K562 (cell line): ENCODE results near the gene LDLRAD3.

Experiments used
- ARID4B ChIP-seq: sonication (generic); formaldehyde crosslinking; IDR thresholded peaks from 2 replicates; pipeline ENCODE4 v1.8.0; 2022; ENCODE audit warnings: mild to moderate bottlenecking, missing genetic modification reagents
- CHCHD3 ChIP-seq: fragments of 250-450 bp; sonication (Bioruptor Pico); IDR thresholded peaks from 2 replicates; pipeline ENCODE4 v2.1.2; 2022; ENCODE audit warnings: mild to moderate bottlenecking
- CTCF ChIP-seq, 3 experiments: IDR thresholded peaks in 2 of 3; conservative IDR thresholded peaks in 1 of 3; 2 replicates each; pipeline ENCODE4 v1.5.1; 2011 to 2012; ENCODE audit warnings: low read length in 3 of 3, mild to moderate bottlenecking in 3 of 3, control low read depth in 2 of 3, improper control_type of control experiment in 1 of 3, inconsistent platforms in 1 of 3, low read depth in 1 of 3, mixed read lengths in 1 of 3, moderate library complexity in 1 of 3; ENCODE audit not compliant: insufficient read depth in 2 of 3
- FOXK1 ChIP-seq: sonication (generic); formaldehyde crosslinking; IDR thresholded peaks from 2 replicates; pipeline ENCODE4 v1.8.0; 2022; ENCODE audit warnings: missing genetic modification reagents, mild to moderate bottlenecking, borderline replicate concordance
- GTF2F1 ChIP-seq: IDR thresholded peaks from 2 replicates; pipeline ENCODE4 v1.6.1; 2011; ENCODE audit warnings: low read depth, low read length, improper control_type of control experiment
- HMGXB4 ChIP-seq: sonication (generic); formaldehyde crosslinking; IDR thresholded peaks from 2 replicates; pipeline ENCODE4 v1.8.1; 2023; ENCODE audit warnings: mild to moderate bottlenecking, missing genetic modification reagents
- PCBP1 ChIP-seq: fragments of 200-400 bp; formaldehyde crosslinking; IDR thresholded peaks from 2 replicates; pipeline ENCODE4 v1.6.1; 2018; ENCODE audit warnings: mild to moderate bottlenecking, low read depth, low read length; ENCODE audit not compliant: poor library complexity, severe bottlenecking
- SP2 ChIP-seq: IDR thresholded peaks from 2 replicates; pipeline ENCODE4 v1.6.1; 2011; ENCODE audit warnings: mild to moderate bottlenecking, low read depth, low read length, moderate library complexity; ENCODE audit not compliant: poor library complexity, severe bottlenecking; ENCODE audit errors: extremely low read depth
- SREBF2 ChIP-seq: sonication (generic); formaldehyde crosslinking; IDR thresholded peaks from 2 replicates; pipeline ENCODE4 v1.4.0; 2020; ENCODE audit warnings: mild to moderate bottlenecking, missing genetic modification reagents
- ZBTB7A ChIP-seq: IDR thresholded peaks from 2 replicates; pipeline ENCODE4 v1.6.1; 2011; ENCODE audit warnings: low read depth, mild to moderate bottlenecking, low read length, moderate library complexity, borderline replicate concordance; ENCODE audit not compliant: control insufficient read depth
- ZBTB8A ChIP-seq: fragments of 450-650 bp; IDR thresholded peaks from 2 replicates; pipeline ENCODE4 v1.6.1; 2018; ENCODE audit warnings: mild to moderate bottlenecking, moderate library complexity; ENCODE audit not compliant: partially characterized antibody
- ZNF384 ChIP-seq: IDR thresholded peaks from 2 replicates; pipeline ENCODE4 v1.6.1; 2012; ENCODE audit warnings: low read depth, low read length, improper control_type of control experiment
- ZNF830 ChIP-seq: fragments of 250-450 bp; sonication (Bioruptor Pico); IDR thresholded peaks from 2 replicates; pipeline ENCODE4 v1.5.0; 2021; ENCODE audit warnings: mild to moderate bottlenecking
- ZSCAN29 ChIP-seq: fragments of 450-650 bp; IDR thresholded peaks from 2 replicates; pipeline ENCODE4 v1.6.1; 2017

GRCh38 chr11:36098087-36098486 lies 154.2 kb downstream of the LDLRAD3 start:
- TF ChIP-seq ARID4B (CRISPR knock-in tag) = no peak
- no peak for TF ChIP-seq FOXK1
- no peak for TF ChIP-seq CHCHD3 (CRISPR knock-in tag)
- no peak for TF ChIP-seq HMGXB4 (CRISPR knock-in tag)
- no peak for TF ChIP-seq ZNF384
- no peak for TF ChIP-seq ZBTB7A
- no peak for TF ChIP-seq ZNF830 (CRISPR knock-in tag)
- TF ChIP-seq ZSCAN29 = no peak
- no peak for TF ChIP-seq PCBP1
- no peak for TF ChIP-seq ZBTB8A
- TF ChIP-seq SREBF2 (CRISPR knock-in tag) = no peak
- TF ChIP-seq CTCF (IDR thresholded peaks at IDR 0.05 in 2 of 3, conservative IDR thresholded peaks at IDR 0.05 in 1 of 3; ENCODE audit: insufficient read depth in 2 of 3, low read depth in 1 of 3, low read length in 3 of 3) = no peak
- TF ChIP-seq SP2 = no peak
- no peak for TF ChIP-seq GTF2F1
